ENCODE data around the gene PRR15.

Gene PRR15

GRCh38 chr7:29569648-29570047, 6.0 kb downstream of the PRR15 start:
- DNase-seq (ENCODE audit: low spot score) (no peak), FAIRE-seq (no peak)

GRCh38 chr7:29572558-29572957, 8.9 kb downstream of the PRR15 start:
- DNase-seq (ENCODE audit: low spot score) (no peak), FAIRE-seq (no peak)

- no peak for FAIRE-seq
These were observed 9.9 kb downstream of the PRR15 start for GRCh38 chr7:29573567-29573966.

GRCh38 chr7:29574659-29575058, 11.0 kb downstream of the PRR15 start:
- no peak for FAIRE-seq
- no peak for DNase-seq (ENCODE audit: low spot score)

More at GRCh38 chr7:29573567-29573966, 9.9 kb downstream of the PRR15 start:
- DNase-seq (ENCODE audit: low spot score): no peak

- DNase-seq (ENCODE audit: low spot score) (no peak), FAIRE-seq (no peak)
These were observed 23.7 kb downstream of the PRR15 start for GRCh38 chr7:29587195-29587808.

GRCh38 chr7:29588212-29588611, 24.6 kb downstream of the PRR15 start:
- no peak for FAIRE-seq
- no peak for DNase-seq (ENCODE audit: low spot score)

- DNase-seq (ENCODE audit: low spot score) (no peak), FAIRE-seq (peak; percentile 37)
These were observed 25.5 kb downstream of the PRR15 start for GRCh38 chr7:29588900-29589696.

- DNase-seq (ENCODE audit: low spot score): no peak
- no peak for FAIRE-seq
These were observed 29.2 kb downstream of the PRR15 start for GRCh38 chr7:29592866-29593265.

- FAIRE-seq (no peak), DNase-seq (ENCODE audit: low spot score) (no peak)
These were observed 29.8 kb downstream of the PRR15 start for GRCh38 chr7:29593459-29593858.

- DNase-seq (ENCODE audit: low spot score) (no peak), FAIRE-seq (no peak)
These were observed 33.1 kb downstream of the PRR15 start for GRCh38 chr7:29596593-29597178.

GRCh38 chr7:29597266-29597665, 33.6 kb downstream of the PRR15 start:
- no peak for FAIRE-seq
- DNase-seq (ENCODE audit: low spot score): no peak

GRCh38 chr7:29598137-29598536, 34.5 kb downstream of the PRR15 start:
- no peak for DNase-seq (ENCODE audit: low spot score)
- no peak for FAIRE-seq

GRCh38 chr7:29598613-29599012, 35.0 kb downstream of the PRR15 start:
- no peak for FAIRE-seq
- no peak for DNase-seq (ENCODE audit: low spot score)

- FAIRE-seq (no peak), DNase-seq (ENCODE audit: low spot score) (no peak)
These were observed 35.4 kb downstream of the PRR15 start for GRCh38 chr7:29599026-29599425.

- FAIRE-seq (no peak), DNase-seq (ENCODE audit: low spot score) (no peak)
These were observed 37.0 kb downstream of the PRR15 start for GRCh38 chr7:29600661-29601060.

GRCh38 chr7:29604052-29604451, 40.4 kb downstream of the PRR15 start:
- FAIRE-seq: no peak
- no peak for DNase-seq (ENCODE audit: low spot score)

GRCh38 chr7:29604702-29605101, 41.1 kb downstream of the PRR15 start:
- no peak for DNase-seq (ENCODE audit: low spot score)
- FAIRE-seq: peak; percentile 18

- FAIRE-seq (no peak), DNase-seq (ENCODE audit: low spot score) (no peak)
These were observed 42.0 kb downstream of the PRR15 start for GRCh38 chr7:29605671-29606070.

- no peak for DNase-seq (ENCODE audit: low spot score)
- FAIRE-seq: no peak
These were observed 42.7 kb downstream of the PRR15 start for GRCh38 chr7:29606287-29606721.

GRCh38 chr7:29606830-29607229, 43.2 kb downstream of the PRR15 start:
- DNase-seq (ENCODE audit: low spot score): no peak
- no peak for FAIRE-seq

- DNase-seq (ENCODE audit: low spot score): no peak
- FAIRE-seq: no peak
These were observed 43.6 kb downstream of the PRR15 start for GRCh38 chr7:29607259-29607658.

GRCh38 chr7:29607889-29608288, 44.3 kb downstream of the PRR15 start:
- FAIRE-seq (no peak), DNase-seq (ENCODE audit: low spot score) (no peak)

All from RCC 7860 (cell line).